ENCODE measurements around the gene EN2. TPM values are rescaled to one million over a fixed set of nuclear protein-coding genes. Genes with fewer than 3 reads are reported as not detected.

Gene EN2
- total and polyA plus RNA-seq, 2 experiments from 2014 or later, result not detected

DNA sequence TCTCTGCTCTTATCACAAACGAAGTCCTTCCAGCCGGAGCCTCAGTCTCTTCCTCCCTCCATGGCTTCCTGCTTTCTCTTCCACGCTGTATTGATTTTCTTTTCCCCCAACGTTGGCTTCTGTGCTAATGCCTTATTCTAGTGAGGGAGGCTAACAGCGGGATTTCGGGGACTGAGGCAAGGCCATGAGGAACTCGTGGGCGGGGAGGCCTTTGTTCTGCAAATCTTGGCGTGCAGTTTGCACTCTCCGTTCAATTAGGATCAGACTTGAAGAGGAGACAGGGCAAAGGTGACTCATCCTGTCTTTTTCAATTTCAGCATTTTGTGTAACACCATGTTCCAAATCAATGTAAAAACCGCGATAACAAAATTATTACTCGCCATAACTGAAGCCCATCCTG, 25.3 kb downstream of the EN2 start:
- no peaks in the 10 kb centered on the region for H3K79me2 ChIP-seq (ENCODE audit: insufficient read depth)
- H3K9ac ChIP-seq, result no peak overlapping the region
- no peaks in the 10 kb centered on the region for H3K9me2 ChIP-seq (ENCODE audit: insufficient read depth)
- no peaks in the 10 kb centered on the region for H3F3A ChIP-seq (ENCODE audit: insufficient read depth)
- TF ChIP-seq EZH2 (IDR thresholded peaks at IDR 0.05; ENCODE audit: insufficient read depth, poor library complexity, severe bottlenecking) (no peak), EZH2phosphoT487 (IDR thresholded peaks at IDR 0.05; ENCODE audit: insufficient read depth, low read depth) (no peak)
- no peak overlapping the region for H3K4me3 ChIP-seq
- no peaks in the 10 kb centered on the region for H4K20me1 ChIP-seq (ENCODE audit: insufficient read depth)
- WGBS, 2 experiments (ENCODE audit: low coverage in 1 of 2, low lambda C conversion rate in 2 of 2, missing lambda C conversion rate in 2 of 2), result 33 to 35% methylated on average over 13 of the region's 13 CpGs
- in situ Hi-C loops (cut with MboI), result no loop called here
- no peaks in the 10 kb centered on the region for H3K4me1 ChIP-seq (ENCODE audit: insufficient read depth)
- H3K4me2 ChIP-seq (ENCODE audit: unreplicated experiment), result no peak overlapping the region
- H3K27ac ChIP-seq, result no peak overlapping the region
- H3K36me3 ChIP-seq (ENCODE audit: low read depth), result no peaks in the 10 kb centered on the region
- no peak overlapping the region for H2AFZ ChIP-seq
- H3K27me3 ChIP-seq (replicated peaks; ENCODE audit: insufficient read depth), result no peaks in the 10 kb centered on the region
- H3K9me3 ChIP-seq (ENCODE audit: low read depth), result no peaks in the 10 kb centered on the region
- no peak for DNase-seq

DNA sequence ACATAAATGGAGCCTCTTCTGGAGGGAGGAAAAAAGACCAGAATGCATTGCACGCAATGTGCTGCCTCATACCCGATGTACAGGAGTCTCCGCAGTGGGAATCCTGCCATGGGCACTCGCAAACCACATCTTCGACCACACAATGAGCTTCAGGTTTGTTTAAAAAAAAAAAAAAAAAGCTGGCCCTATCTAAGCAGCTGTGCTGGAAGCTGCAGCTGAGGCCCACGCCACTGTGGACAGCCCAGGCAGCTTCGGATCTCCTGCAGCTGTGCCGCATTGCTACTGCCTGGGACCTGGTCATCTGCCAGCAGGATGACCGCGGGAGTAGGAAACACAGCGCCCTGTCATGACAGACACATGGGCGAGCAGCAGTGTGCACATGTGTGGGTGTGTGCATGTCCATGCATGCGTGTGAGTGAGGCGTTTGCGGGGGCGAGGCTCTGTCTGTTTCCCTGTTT, 26.0 kb downstream of the EN2 start:
- no peaks in the 10 kb centered on the region for H3F3A ChIP-seq (ENCODE audit: insufficient read depth)
- WGBS, 2 experiments (ENCODE audit: low coverage in 1 of 2, low lambda C conversion rate in 2 of 2, missing lambda C conversion rate in 2 of 2), result 59 to 65% methylated on average over 16 of the region's 16 CpGs
- no peak overlapping the region for H3K9ac ChIP-seq
- H3K9me2 ChIP-seq (ENCODE audit: insufficient read depth), result no peaks in the 10 kb centered on the region
- no peaks in the 10 kb centered on the region for H3K4me1 ChIP-seq (ENCODE audit: insufficient read depth)
- no peaks in the 10 kb centered on the region for H3K36me3 ChIP-seq (ENCODE audit: low read depth)
- H3K4me3 ChIP-seq, result no peak overlapping the region
- TF ChIP-seq EZH2 (IDR thresholded peaks at IDR 0.05; ENCODE audit: insufficient read depth, poor library complexity, severe bottlenecking) (no peak), EZH2phosphoT487 (IDR thresholded peaks at IDR 0.05; ENCODE audit: insufficient read depth, low read depth) (no peak)
- no peaks in the 10 kb centered on the region for H3K9me3 ChIP-seq (ENCODE audit: low read depth)
- DNase-seq, result no peak
- no peaks in the 10 kb centered on the region for H3K27me3 ChIP-seq (replicated peaks; ENCODE audit: insufficient read depth)
- no peak overlapping the region for H3K27ac ChIP-seq
- H3K79me2 ChIP-seq (ENCODE audit: insufficient read depth), result no peaks in the 10 kb centered on the region
- H2AFZ ChIP-seq, result no peak overlapping the region
- in situ Hi-C loops (cut with MboI), result no loop called here
- no peak overlapping the region for H3K4me2 ChIP-seq (ENCODE audit: unreplicated experiment)
- H4K20me1 ChIP-seq (ENCODE audit: insufficient read depth), result no peaks in the 10 kb centered on the region

DNA sequence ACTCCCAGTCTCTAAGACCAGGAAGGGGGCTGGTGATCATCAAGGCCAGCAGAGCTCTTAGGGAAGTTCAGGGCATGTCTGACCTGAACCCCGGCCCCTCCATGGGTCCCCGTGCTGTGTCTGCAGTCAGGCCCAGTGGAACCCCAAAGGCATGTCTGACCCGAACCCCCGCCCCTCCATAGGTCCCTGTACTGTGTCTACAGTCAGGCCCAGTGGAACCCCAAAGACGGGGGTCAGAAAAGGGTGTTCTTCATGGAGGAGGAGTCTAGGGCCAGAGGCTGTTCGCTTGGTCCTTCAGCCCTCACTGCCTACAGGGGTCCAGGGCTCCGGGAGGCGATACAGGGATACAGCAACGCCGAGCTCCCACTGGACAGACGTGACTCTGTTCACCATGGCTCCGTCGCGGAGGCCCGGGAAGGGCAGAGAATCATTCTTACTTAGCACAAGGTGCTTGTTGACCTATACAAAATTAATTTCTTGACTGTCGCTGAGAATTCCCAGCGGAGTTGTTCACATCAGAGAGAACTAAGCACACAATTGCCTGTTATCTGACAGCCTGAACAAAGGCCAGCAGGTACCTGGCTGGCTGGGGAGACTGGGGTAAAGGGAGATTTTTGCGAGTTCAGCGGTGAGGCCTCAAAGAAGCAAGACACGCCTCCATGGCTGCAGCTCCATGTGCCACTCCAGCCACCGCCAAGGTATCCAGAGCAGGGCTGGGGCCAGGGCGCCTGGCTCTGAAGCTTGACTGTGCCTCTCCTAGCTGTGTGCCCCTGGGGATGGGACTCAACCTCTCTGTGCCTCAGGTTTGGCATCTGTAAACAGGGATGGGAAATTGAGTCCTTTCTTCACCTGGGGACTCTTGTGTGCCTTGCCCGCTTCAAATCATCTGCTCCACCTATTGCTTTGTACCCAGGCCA, 26.8 kb downstream of the EN2 start:
- no peak overlapping the region for H3K4me3 ChIP-seq
- 62 to 66% methylated on average over 23 of the region's 23 CpGs for WGBS, 2 experiments (ENCODE audit: low coverage in 1 of 2, low lambda C conversion rate in 2 of 2, missing lambda C conversion rate in 2 of 2)
- H3K9me2 ChIP-seq (ENCODE audit: insufficient read depth), result no peaks in the 10 kb centered on the region
- no peaks in the 10 kb centered on the region for H3K9me3 ChIP-seq (ENCODE audit: low read depth)
- no peaks in the 10 kb centered on the region for H4K20me1 ChIP-seq (ENCODE audit: insufficient read depth)
- H3K4me1 ChIP-seq (ENCODE audit: insufficient read depth), result no peaks in the 10 kb centered on the region
- no peak for DNase-seq
- H3K27ac ChIP-seq, result no peak overlapping the region
- H3K9ac ChIP-seq, result no peak overlapping the region
- no peaks in the 10 kb centered on the region for H3K79me2 ChIP-seq (ENCODE audit: insufficient read depth)
- H3F3A ChIP-seq (ENCODE audit: insufficient read depth), result no peaks in the 10 kb centered on the region
- no peak overlapping the region for H2AFZ ChIP-seq
- TF ChIP-seq EZH2phosphoT487 (IDR thresholded peaks at IDR 0.05; ENCODE audit: insufficient read depth, low read depth), result no peak
- no peak for TF ChIP-seq EZH2 (IDR thresholded peaks at IDR 0.05; ENCODE audit: insufficient read depth, poor library complexity, severe bottlenecking)
- H3K4me2 ChIP-seq (ENCODE audit: unreplicated experiment), result no peak overlapping the region
- no peaks in the 10 kb centered on the region for H3K36me3 ChIP-seq (ENCODE audit: low read depth)
- in situ Hi-C loops (cut with MboI), result no loop called here
- H3K27me3 ChIP-seq (replicated peaks; ENCODE audit: insufficient read depth), result no peaks in the 10 kb centered on the region

DNA sequence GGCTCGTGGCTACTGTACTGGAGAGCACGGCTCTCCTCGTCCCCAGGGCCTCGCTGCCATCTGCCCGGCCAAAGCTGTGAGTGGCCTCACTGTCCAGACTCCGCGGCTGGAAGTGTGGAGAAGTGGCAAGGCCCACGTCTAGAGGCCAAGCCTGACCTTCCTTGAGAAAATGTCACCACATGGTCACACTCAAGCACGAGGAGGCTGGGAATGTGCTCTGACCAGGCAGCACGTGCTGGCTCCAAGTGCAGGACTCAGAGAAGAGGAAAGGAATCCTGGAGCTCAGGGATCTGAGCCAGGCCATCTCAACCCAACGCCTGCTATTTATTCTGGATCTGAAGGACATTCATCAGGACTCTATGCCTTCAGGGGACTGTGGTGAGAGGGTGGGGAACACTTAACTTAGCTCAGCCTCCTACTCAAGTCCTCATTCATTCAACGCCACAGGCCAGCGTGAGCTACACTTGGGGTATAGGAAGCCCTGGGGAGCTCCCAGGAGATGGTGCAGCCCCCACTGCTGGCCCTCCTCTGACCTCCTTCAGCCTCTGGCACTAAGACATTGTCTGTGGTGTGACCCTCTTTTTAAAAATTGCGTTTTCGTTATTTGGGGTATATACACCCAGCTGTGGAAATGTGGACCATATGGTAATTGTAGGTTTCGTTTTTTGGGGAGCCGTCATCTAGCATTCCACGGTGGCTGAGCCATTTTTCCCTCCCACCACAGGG, 29.0 kb downstream of the EN2 start:
- H2AFZ ChIP-seq, result no peak overlapping the region
- no peaks in the 10 kb centered on the region for H3K36me3 ChIP-seq (ENCODE audit: low read depth)
- H3K27ac ChIP-seq, result no peak overlapping the region
- H3K4me2 ChIP-seq (ENCODE audit: unreplicated experiment), result no peak overlapping the region
- no peak overlapping the region for H3K4me3 ChIP-seq
- no peaks in the 10 kb centered on the region for H3F3A ChIP-seq (ENCODE audit: insufficient read depth)
- H4K20me1 ChIP-seq (ENCODE audit: insufficient read depth), result no peaks in the 10 kb centered on the region
- TF ChIP-seq EZH2phosphoT487 (IDR thresholded peaks at IDR 0.05; ENCODE audit: insufficient read depth, low read depth) (no peak), EZH2 (IDR thresholded peaks at IDR 0.05; ENCODE audit: insufficient read depth, poor library complexity, severe bottlenecking) (no peak)
- no peaks in the 10 kb centered on the region for H3K27me3 ChIP-seq (replicated peaks; ENCODE audit: insufficient read depth)
- no peaks in the 10 kb centered on the region for H3K9me2 ChIP-seq (ENCODE audit: insufficient read depth)
- no peaks in the 10 kb centered on the region for H3K4me1 ChIP-seq (ENCODE audit: insufficient read depth)
- no peaks in the 10 kb centered on the region for H3K9me3 ChIP-seq (ENCODE audit: low read depth)
- H3K79me2 ChIP-seq (ENCODE audit: insufficient read depth), result no peaks in the 10 kb centered on the region
- no peak for DNase-seq
- H3K9ac ChIP-seq, result no peak overlapping the region
- in situ Hi-C loops (cut with MboI), result no loop called here
- WGBS, 2 experiments (ENCODE audit: low coverage in 1 of 2, low lambda C conversion rate in 2 of 2, missing lambda C conversion rate in 2 of 2), result 63 to 65% methylated on average over 18 of the region's 18 CpGs

Data from GM23248 (cell line).